MM.1S (cell line): ENCODE data around the gene MLC1.

Experiments
- DNase-seq: peaks from one replicate; pipeline ENCODE4 v3.0.0-alpha.2; 2015
- H2AFZ ChIP-seq: fragments of 300-600 bp; sonication (generic); 2 replicates; pipeline ENCODE4 v1.6.0; 2016; ENCODE audit warnings: antibody characterized with exemption, low read length
- H3F3A ChIP-seq: fragments of 300-600 bp; sonication (generic); 2 replicates; pipeline ENCODE4 v1.6.1; 2016; ENCODE audit warnings: mild to moderate bottlenecking, antibody characterized with exemption, low read length, moderate library complexity, mixed read lengths; ENCODE audit not compliant: insufficient read depth
- H3K27ac ChIP-seq: fragments of 300-600 bp; sonication (generic); 2 replicates; pipeline ENCODE4 v1.5.1; 2016; ENCODE audit warnings: mild to moderate bottlenecking, low read length
- H3K27me3 ChIP-seq: fragments of 300-600 bp; sonication (generic); replicated peaks from 2 replicates; pipeline ENCODE4 v1.6.0; 2016; ENCODE audit warnings: low read length; ENCODE audit not compliant: insufficient read depth
- H3K36me3 ChIP-seq: fragments of 300-600 bp; sonication (generic); replicated peaks from 2 replicates; pipeline ENCODE4 v1.6.1; 2016; ENCODE audit warnings: mild to moderate bottlenecking, low read length, mixed read lengths; ENCODE audit not compliant: insufficient read depth
- H3K4me1 ChIP-seq: fragments of 300-600 bp; sonication (generic); 2 replicates; pipeline ENCODE4 v1.6.1; 2016; ENCODE audit warnings: low read length, mixed read lengths
- H3K4me2 ChIP-seq: fragments of 300-600 bp; sonication (generic); 2 replicates; pipeline ENCODE4 v1.6.0; 2016; ENCODE audit warnings: low read depth, low read length
- H3K4me3 ChIP-seq: fragments of 300-600 bp; sonication (generic); 2 replicates; pipeline ENCODE4 v1.5.1; 2016; ENCODE audit warnings: low read length, mixed read lengths
- H3K79me2 ChIP-seq: fragments of 300-600 bp; sonication (generic); 2 replicates; pipeline ENCODE4 v1.6.1; 2016; ENCODE audit warnings: mixed run types, low read length, mixed read lengths
- H3K9ac ChIP-seq: fragments of 300-600 bp; sonication (generic); 2 replicates; pipeline ENCODE4 v1.6.1; 2016; ENCODE audit warnings: low read length, mixed read lengths
- H3K9me2 ChIP-seq: fragments of 300-600 bp; sonication (generic); replicated peaks from 2 replicates; pipeline ENCODE4 v1.6.1; 2016; ENCODE audit warnings: mild to moderate bottlenecking, low read length, mixed read lengths; ENCODE audit not compliant: insufficient read depth
- H3K9me3 ChIP-seq: fragments of 300-600 bp; sonication (generic); replicated peaks from 2 replicates; pipeline ENCODE4 v1.6.1; 2016; ENCODE audit warnings: mild to moderate bottlenecking, low read length, mixed read lengths; ENCODE audit not compliant: insufficient read depth
- H4K20me1 ChIP-seq: fragments of 300-600 bp; sonication (generic); 2 replicates; pipeline ENCODE4 v1.6.1; 2016; ENCODE audit warnings: mild to moderate bottlenecking, low read length, moderate library complexity, mixed read lengths; ENCODE audit not compliant: insufficient read depth
- EZH2 ChIP-seq: fragments of 300-600 bp; sonication (generic); optimal IDR thresholded peaks from 2 replicates; pipeline ENCODE3; 2017; ENCODE audit warnings: low read depth, mild to moderate bottlenecking, antibody characterized with exemption, low read length, mixed read lengths
- EZH2phosphoT487 ChIP-seq: fragments of 300-600 bp; sonication (generic); IDR thresholded peaks from 2 replicates; pipeline ENCODE4 v1.6.1; 2018; ENCODE audit warnings: antibody characterized with exemption, low read length
- TF ChIP-seq, protein P1 (sequence below): fragments of 300-600 bp; sonication (generic); IDR thresholded peaks from 2 replicates; pipeline ENCODE4 v1.5.1; 2016; ENCODE audit warnings: antibody characterized with exemption, low read length, mixed read lengths

Gene MLC1

DNA sequence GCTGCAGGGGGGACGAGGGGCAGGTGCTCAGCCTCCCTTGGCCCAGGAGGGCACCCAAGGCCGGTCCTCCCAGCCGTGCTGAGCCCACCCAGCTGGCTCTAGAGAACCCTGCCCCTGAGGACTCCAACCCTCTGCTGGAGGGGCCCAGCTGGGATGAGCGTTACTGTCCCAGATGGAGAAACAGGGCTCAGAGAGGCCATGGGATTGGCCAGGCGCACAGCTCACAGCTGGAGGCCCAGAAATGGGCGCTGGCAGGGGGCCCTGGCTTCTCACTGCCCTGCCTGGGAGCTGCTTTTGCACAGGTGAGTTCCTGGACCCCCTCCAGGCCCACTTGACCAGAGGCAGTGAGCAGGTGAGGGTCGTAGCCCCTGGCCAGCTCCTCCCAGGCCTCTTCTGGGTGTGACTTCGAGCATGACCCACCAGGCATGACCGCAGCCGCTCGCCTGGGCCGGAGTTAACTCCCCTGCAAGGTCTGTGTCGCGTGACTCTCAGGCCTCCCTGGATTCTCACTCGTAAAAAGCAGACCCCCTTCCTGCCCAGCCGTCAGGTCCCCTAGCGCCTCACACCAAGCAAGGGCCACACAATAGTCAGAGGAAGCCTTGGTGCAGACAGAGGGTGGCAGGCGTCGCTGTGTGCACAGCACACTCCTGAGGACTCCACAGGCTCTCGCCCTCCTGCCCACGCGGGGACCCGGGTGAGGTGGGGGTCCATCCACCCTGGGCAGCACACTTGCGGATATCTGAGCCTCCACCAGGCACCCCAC lies 52.9 kb downstream of the MLC1 start:
- H3F3A ChIP-seq = no peaks in the 10 kb centered on the region
- no peaks in the 10 kb centered on the region for H3K36me3 ChIP-seq
- no peak overlapping the region for H3K4me2 ChIP-seq
- no peaks in the 10 kb centered on the region for H4K20me1 ChIP-seq
- no peaks in the 10 kb centered on the region for H3K9me2 ChIP-seq
- H2AFZ ChIP-seq = no peak overlapping the region
- no peaks in the 10 kb centered on the region for H3K9me3 ChIP-seq
- no peak overlapping the region for H3K9ac ChIP-seq
- DNase-seq = no peak
- H3K27me3 ChIP-seq = peaks cover 82% of the 10 kb centered on the region
- H3K4me1 ChIP-seq = no peaks in the 10 kb centered on the region
- no peak overlapping the region for H3K4me3 ChIP-seq
- TF ChIP-seq, protein P1, sequence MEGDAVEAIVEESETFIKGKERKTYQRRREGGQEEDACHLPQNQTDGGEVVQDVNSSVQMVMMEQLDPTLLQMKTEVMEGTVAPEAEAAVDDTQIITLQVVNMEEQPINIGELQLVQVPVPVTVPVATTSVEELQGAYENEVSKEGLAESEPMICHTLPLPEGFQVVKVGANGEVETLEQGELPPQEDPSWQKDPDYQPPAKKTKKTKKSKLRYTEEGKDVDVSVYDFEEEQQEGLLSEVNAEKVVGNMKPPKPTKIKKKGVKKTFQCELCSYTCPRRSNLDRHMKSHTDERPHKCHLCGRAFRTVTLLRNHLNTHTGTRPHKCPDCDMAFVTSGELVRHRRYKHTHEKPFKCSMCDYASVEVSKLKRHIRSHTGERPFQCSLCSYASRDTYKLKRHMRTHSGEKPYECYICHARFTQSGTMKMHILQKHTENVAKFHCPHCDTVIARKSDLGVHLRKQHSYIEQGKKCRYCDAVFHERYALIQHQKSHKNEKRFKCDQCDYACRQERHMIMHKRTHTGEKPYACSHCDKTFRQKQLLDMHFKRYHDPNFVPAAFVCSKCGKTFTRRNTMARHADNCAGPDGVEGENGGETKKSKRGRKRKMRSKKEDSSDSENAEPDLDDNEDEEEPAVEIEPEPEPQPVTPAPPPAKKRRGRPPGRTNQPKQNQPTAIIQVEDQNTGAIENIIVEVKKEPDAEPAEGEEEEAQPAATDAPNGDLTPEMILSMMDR = no peak
- TF ChIP-seq EZH2 (no peak), EZH2phosphoT487 (no peak)
- no peak overlapping the region for H3K27ac ChIP-seq
- no peaks in the 10 kb centered on the region for H3K79me2 ChIP-seq

DNA sequence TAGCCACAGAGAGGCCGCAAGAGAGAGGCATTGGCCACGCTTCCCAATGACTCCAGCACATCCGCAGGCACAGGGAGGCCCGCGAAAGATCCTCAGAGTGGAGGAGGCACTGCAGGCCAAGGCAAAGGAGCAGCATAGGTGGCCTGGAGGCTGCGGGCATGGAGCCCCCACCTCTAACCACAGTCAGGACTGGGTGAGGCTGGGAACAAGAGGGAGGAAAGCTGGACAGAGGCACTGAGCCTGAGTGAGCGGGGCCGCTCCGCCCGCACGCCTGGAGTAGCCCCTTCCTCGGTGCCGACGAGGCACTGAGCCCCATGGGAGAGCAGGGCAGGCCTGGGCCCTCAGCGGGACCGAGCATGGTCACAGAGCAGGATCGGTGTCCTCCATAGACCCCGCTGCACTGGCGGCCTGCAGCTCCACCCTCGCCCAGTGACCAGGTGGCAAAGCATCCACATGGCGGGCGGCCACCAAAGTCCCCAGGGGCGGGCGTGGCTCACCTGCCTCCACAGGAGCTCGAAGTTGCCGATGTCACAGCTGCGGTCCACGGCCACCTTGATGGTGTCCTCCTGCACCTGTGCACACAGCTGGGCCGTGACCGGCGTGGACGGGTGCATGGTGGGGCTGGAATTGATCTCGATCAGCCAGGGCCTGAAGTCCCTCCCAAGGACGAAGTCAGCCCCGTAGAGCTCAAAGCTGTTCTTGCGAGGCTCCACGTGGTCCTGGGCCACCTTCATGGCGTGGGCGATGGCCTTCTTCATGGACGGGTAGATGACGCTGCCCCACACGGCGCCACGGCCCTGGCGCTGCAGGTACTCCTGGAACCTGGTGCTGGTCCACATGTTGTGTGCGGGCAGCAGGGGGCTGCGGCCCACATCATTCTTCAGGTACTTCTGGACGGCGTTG lies 53.8 kb downstream of the MLC1 start:
- DNase-seq = no peak
- Histone ChIP-seq H3K4me2 (no peak overlapping the region), H3K36me3 (no peaks in the 10 kb centered on the region), H2AFZ (no peak overlapping the region), H3F3A (no peaks in the 10 kb centered on the region), H3K27ac (no peak overlapping the region), H3K4me3 (no peak overlapping the region), H3K9me3 (no peaks in the 10 kb centered on the region), H3K27me3 (peaks cover 78% of the 10 kb centered on the region), H3K4me1 (no peaks in the 10 kb centered on the region), H3K9ac (no peak overlapping the region), H3K79me2 (no peaks in the 10 kb centered on the region), H4K20me1 (no peaks in the 10 kb centered on the region), H3K9me2 (no peaks in the 10 kb centered on the region)
- TF ChIP-seq EZH2phosphoT487 (no peak), EZH2 (no peak)
- TF ChIP-seq, protein P1 = no peak

DNA sequence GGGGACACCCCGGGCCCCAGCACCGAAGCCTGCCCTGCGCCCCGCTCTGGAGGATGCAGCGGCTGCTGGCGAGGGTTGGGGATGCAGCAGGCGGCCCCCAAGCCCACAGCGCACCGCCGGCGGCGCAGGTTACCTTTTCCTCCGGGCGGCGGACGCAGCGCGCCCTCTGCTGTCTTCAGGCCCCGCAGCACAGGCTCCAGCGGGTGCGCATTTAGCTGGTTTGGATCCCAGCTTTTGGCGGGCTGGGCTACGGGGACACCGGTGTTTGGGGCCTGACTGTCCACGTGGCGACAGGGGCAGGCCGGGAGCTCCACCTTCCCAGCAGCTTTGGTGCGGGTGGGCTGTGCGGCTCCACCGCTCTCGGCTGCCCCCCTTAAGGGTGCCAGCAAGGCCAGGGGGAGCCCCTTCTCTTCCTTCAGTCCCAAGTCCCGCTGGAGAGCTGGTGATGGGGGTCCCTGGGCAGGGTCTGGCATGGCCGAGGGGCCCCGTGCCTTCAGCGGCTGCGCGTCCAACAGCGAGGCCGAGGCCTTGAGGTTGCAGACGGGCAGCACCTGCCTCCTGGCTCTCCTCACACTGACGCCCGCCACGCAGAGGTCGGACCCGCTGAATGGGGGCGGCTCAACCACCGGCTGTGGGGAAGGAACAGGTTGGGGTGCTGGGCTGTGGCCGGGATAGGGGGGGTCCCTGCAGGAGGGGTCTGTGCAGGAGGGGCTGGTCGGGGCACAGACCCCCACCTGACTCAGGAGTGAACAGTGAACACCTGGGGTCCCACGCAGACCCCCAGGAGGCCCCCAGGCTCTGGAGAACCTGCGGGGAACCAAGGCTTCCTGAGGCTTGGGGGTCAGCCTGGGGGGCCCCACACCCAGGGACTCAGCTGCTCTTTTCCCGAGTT lies 54.7 kb downstream of the MLC1 start:
- no peaks in the 10 kb centered on the region for H3K9me2 ChIP-seq
- no peaks in the 10 kb centered on the region for H4K20me1 ChIP-seq
- no peak overlapping the region for H2AFZ ChIP-seq
- peak overlapping the region; percentile 39; the same call in 1 of the 2 replicates for H3K4me2 ChIP-seq
- no peak overlapping the region for H3K4me3 ChIP-seq
- H3K36me3 ChIP-seq = no peaks in the 10 kb centered on the region
- TF ChIP-seq EZH2phosphoT487 (no peak), EZH2 (no peak)
- TF ChIP-seq, protein P1 = peak; percentile 72
- H3K79me2 ChIP-seq = no peaks in the 10 kb centered on the region
- peaks cover 77% of the 10 kb centered on the region for H3K27me3 ChIP-seq
- no peaks in the 10 kb centered on the region for H3K9me3 ChIP-seq
- DNase-seq = peak; percentile 74
- H3K4me1 ChIP-seq = no peaks in the 10 kb centered on the region
- no peak overlapping the region for H3K9ac ChIP-seq
- H3K27ac ChIP-seq = no peak overlapping the region
- no peaks in the 10 kb centered on the region for H3F3A ChIP-seq
